HepG2 (cell line): ENCODE data around the gene ASTN2. TPM values are rescaled to one million over a fixed set of nuclear protein-coding genes. Genes with fewer than 3 reads are reported as not detected.

ENCODE experiments used
- CEBPG ChIP-seq: IDR thresholded peaks from 2 replicates; pipeline ENCODE4 v1.6.1; 2016
- ELF3 ChIP-seq: IDR thresholded peaks from 2 replicates; pipeline ENCODE4 v1.6.1; 2016; ENCODE audit warnings: missing genetic modification reagents, missing compliant biosample characterization
- KDM5A ChIP-seq: fragments of 200-600 bp; sonication (generic); IDR thresholded peaks from 2 replicates; pipeline ENCODE4 v1.7.0; 2018; ENCODE audit warnings: antibody characterized with exemption, mild to moderate bottlenecking, low read length, borderline replicate concordance
- LCORL ChIP-seq, 2 experiments: fragments of 450-650 bp in 1 of 2; sonication (generic) in 1 of 2; formaldehyde crosslinking in 1 of 2; IDR thresholded peaks; 2 replicates each; pipeline versions ENCODE4 v1.5.0 to v1.6.1; 2017 to 2020; ENCODE audit warnings: antibody characterized with exemption in 1 of 2, missing genetic modification reagents in 1 of 2
- NFE2 ChIP-seq: sonication (generic); formaldehyde crosslinking; IDR thresholded peaks from 2 replicates; pipeline ENCODE4 v1.4.0; 2020; ENCODE audit warnings: missing genetic modification reagents
- POLR2G ChIP-seq: fragments of 200-400 bp; formaldehyde crosslinking; IDR thresholded peaks from 2 replicates; pipeline ENCODE4 v1.6.1; 2018; ENCODE audit warnings: mild to moderate bottlenecking, low read depth, low read length, moderate library complexity
- SKI ChIP-seq: fragments of 450-650 bp; IDR thresholded peaks from one replicate; pipeline ENCODE4 v1.6.1; 2018; ENCODE audit warnings: mild to moderate bottlenecking; ENCODE audit not compliant: partially characterized antibody
- SOX13 ChIP-seq, 3 experiments: fragments of 450-650 bp in 1 of 3; sonication (generic) in 1 of 3; formaldehyde crosslinking in 1 of 3; IDR thresholded peaks in 2 of 3; conservative IDR thresholded peaks in 1 of 3; 2 replicates each; pipeline versions ENCODE4 v1.5.0 to v1.6.1; 2016 to 2020; ENCODE audit warnings: antibody characterized with exemption in 1 of 3, mild to moderate bottlenecking in 1 of 3, missing compliant biosample characterization in 1 of 3, missing genetic modification reagents in 1 of 3, moderate library complexity in 1 of 3
- ZFP41 ChIP-seq: sonication (generic); formaldehyde crosslinking; IDR thresholded peaks from 2 replicates; pipeline ENCODE4 v1.4.0; 2020; ENCODE audit warnings: mild to moderate bottlenecking, missing genetic modification reagents, borderline replicate concordance
- ZNF317 ChIP-seq: sonication (generic); formaldehyde crosslinking; IDR thresholded peaks from 2 replicates; pipeline ENCODE4 v1.5.0; 2020; ENCODE audit warnings: mild to moderate bottlenecking, missing genetic modification reagents
- ZNF547 ChIP-seq: sonication (generic); formaldehyde crosslinking; IDR thresholded peaks from 2 replicates; pipeline ENCODE4 v1.5.1; 2020; ENCODE audit warnings: mild to moderate bottlenecking, missing genetic modification reagents
- polyA plus RNA-seq, 8 experiments: library from polyadenylated mRNA; depleted of rRNA in 3 of 8; stranded (reverse) in 7 of 8; unstranded in 1 of 8; fragments of >200 nt; fragmentation: Illumina TruSeq in 4 of 8; extraction: Trizol in 4 of 8; gene quantifications; 2 replicates each; pipeline versions ENCODE4 v1.2.1 to v1.2.3, GENCODE V29; 2011 to 2016; ENCODE audit warnings: low read depth in 4 of 8, missing spikeins in 1 of 8, mixed read lengths in 1 of 8; ENCODE audit not compliant: insufficient read depth in 1 of 8
- total RNA-seq, 5 experiments: library from RNA; depleted of rRNA; stranded (reverse); fragments of >200 nt; fragmentation: Illumina TruSeq; extraction: Trizol; gene quantifications; 2 replicates each; pipeline ENCODE4 v1.2.3, GENCODE V29; 2016; ENCODE audit warnings: low read depth in 1 of 5
- TF ChIP-seq, protein P1 (sequence below): sonication (generic); formaldehyde crosslinking; IDR thresholded peaks from 2 replicates; pipeline ENCODE4 v1.4.0; 2020; ENCODE audit warnings: missing genetic modification reagents
- TF ChIP-seq, protein P2 (sequence below): conservative IDR thresholded peaks from 2 replicates; pipeline ENCODE4 v1.6.1; 2018; ENCODE audit warnings: missing genetic modification reagents
- TF ChIP-seq, protein P3 (sequence below): sonication (generic); formaldehyde crosslinking; IDR thresholded peaks from 2 replicates; pipeline ENCODE4 v1.8.1; 2023; ENCODE audit warnings: missing genetic modification reagents, inconsistent platforms, borderline replicate concordance
- TF ChIP-seq, protein P4 (sequence below): sonication (generic); formaldehyde crosslinking; IDR thresholded peaks from 2 replicates; pipeline ENCODE4 v1.4.0; 2020; ENCODE audit warnings: missing genetic modification reagents
- TF ChIP-seq, protein P5 (sequence below): sonication (generic); formaldehyde crosslinking; IDR thresholded peaks from 2 replicates; pipeline ENCODE4 v1.4.0; 2020; ENCODE audit warnings: mild to moderate bottlenecking, missing genetic modification reagents

Gene ASTN2
- total and polyA plus RNA-seq, 2 of the 13 experiments (the other 11 are each of a cell fraction or from before 2014, with no cell fraction given), result 5.2 to 13.5 TPM

DNA sequence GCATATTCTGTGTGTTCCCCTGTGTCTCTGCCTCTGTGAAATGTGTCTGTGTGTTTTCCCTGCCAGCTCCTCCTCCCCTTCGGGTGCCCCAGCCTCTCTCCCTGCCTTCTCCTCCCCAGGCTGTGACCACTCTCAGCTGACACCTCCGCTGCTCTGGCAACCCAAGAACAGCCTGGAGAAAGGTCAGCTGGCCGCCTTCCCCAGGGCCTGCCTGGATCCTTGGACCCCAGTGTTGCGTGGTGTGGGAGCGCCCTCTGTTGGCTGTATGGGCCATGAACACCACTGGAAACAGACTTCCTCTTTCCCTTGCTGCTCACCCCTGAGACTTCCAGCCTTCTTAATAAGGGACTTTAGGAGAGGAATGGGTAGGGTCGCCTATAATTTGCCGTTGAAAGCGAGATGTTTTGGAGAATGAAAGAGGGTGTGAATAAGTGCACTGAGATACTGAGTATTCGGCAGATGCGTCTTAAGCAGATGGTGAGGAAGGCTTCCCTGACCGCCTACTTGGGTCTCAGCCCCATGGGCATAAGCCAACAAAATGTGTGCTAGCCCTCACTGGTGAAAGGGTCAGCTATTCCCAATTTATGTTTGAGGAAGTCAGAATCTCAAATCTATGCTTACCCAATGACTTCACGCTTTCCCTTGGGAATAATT is 842.6 kb downstream of the ASTN2 start (continued):
- TF ChIP-seq, protein P1, sequence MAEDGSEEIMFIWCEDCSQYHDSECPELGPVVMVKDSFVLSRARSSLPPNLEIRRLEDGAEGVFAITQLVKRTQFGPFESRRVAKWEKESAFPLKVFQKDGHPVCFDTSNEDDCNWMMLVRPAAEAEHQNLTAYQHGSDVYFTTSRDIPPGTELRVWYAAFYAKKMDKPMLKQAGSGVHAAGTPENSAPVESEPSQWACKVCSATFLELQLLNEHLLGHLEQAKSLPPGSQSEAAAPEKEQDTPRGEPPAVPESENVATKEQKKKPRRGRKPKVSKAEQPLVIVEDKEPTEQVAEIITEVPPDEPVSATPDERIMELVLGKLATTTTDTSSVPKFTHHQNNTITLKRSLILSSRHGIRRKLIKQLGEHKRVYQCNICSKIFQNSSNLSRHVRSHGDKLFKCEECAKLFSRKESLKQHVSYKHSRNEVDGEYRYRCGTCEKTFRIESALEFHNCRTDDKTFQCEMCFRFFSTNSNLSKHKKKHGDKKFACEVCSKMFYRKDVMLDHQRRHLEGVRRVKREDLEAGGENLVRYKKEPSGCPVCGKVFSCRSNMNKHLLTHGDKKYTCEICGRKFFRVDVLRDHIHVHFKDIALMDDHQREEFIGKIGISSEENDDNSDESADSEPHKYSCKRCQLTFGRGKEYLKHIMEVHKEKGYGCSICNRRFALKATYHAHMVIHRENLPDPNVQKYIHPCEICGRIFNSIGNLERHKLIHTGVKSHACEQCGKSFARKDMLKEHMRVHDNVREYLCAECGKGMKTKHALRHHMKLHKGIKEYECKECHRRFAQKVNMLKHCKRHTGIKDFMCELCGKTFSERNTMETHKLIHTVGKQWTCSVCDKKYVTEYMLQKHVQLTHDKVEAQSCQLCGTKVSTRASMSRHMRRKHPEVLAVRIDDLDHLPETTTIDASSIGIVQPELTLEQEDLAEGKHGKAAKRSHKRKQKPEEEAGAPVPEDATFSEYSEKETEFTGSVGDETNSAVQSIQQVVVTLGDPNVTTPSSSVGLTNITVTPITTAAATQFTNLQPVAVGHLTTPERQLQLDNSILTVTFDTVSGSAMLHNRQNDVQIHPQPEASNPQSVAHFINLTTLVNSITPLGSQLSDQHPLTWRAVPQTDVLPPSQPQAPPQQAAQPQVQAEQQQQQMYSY (CRISPR knock-in tag), result no peak
- TF ChIP-seq, protein P2, sequence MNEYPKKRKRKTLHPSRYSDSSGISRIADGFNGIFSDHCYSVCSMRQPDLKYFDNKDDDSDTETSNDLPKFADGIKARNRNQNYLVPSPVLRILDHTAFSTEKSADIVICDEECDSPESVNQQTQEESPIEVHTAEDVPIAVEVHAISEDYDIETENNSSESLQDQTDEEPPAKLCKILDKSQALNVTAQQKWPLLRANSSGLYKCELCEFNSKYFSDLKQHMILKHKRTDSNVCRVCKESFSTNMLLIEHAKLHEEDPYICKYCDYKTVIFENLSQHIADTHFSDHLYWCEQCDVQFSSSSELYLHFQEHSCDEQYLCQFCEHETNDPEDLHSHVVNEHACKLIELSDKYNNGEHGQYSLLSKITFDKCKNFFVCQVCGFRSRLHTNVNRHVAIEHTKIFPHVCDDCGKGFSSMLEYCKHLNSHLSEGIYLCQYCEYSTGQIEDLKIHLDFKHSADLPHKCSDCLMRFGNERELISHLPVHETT (CRISPR knock-in tag), result no peak
- no peak; the same call in 1 of the 2 replicates for TF ChIP-seq ZNF547 (CRISPR knock-in tag)
- TF ChIP-seq ELF3 (CRISPR knock-in tag), result 0 out of 2 replicates have a peak, but pooled peaks have one; percentile 59
- TF ChIP-seq CEBPG (CRISPR knock-in tag), result no peak
- TF ChIP-seq, protein P3, sequence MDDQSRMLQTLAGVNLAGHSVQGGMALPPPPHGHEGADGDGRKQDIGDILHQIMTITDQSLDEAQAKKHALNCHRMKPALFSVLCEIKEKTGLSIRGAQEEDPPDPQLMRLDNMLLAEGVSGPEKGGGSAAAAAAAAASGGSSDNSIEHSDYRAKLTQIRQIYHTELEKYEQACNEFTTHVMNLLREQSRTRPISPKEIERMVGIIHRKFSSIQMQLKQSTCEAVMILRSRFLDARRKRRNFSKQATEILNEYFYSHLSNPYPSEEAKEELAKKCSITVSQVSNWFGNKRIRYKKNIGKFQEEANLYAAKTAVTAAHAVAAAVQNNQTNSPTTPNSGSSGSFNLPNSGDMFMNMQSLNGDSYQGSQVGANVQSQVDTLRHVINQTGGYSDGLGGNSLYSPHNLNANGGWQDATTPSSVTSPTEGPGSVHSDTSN (CRISPR knock-in tag), result no peak
- TF ChIP-seq SKI, result no peak
- 0 out of 2 replicates have a peak, but pooled peaks have one; percentile 52 for TF ChIP-seq ZNF317 (CRISPR knock-in tag)
- TF ChIP-seq NFE2 (CRISPR knock-in tag), result no peak
- TF ChIP-seq SOX13 (IDR thresholded peaks at IDR 0.05), result no peak
- no peak for TF ChIP-seq SOX13 (CRISPR knock-in tag; conservative IDR thresholded peaks at IDR 0.05 in 1 of 2, IDR thresholded peaks at IDR 0.05 in 1 of 2)
- no peak for TF ChIP-seq POLR2G
- TF ChIP-seq KDM5A, result no peak
- TF ChIP-seq, protein P4, sequence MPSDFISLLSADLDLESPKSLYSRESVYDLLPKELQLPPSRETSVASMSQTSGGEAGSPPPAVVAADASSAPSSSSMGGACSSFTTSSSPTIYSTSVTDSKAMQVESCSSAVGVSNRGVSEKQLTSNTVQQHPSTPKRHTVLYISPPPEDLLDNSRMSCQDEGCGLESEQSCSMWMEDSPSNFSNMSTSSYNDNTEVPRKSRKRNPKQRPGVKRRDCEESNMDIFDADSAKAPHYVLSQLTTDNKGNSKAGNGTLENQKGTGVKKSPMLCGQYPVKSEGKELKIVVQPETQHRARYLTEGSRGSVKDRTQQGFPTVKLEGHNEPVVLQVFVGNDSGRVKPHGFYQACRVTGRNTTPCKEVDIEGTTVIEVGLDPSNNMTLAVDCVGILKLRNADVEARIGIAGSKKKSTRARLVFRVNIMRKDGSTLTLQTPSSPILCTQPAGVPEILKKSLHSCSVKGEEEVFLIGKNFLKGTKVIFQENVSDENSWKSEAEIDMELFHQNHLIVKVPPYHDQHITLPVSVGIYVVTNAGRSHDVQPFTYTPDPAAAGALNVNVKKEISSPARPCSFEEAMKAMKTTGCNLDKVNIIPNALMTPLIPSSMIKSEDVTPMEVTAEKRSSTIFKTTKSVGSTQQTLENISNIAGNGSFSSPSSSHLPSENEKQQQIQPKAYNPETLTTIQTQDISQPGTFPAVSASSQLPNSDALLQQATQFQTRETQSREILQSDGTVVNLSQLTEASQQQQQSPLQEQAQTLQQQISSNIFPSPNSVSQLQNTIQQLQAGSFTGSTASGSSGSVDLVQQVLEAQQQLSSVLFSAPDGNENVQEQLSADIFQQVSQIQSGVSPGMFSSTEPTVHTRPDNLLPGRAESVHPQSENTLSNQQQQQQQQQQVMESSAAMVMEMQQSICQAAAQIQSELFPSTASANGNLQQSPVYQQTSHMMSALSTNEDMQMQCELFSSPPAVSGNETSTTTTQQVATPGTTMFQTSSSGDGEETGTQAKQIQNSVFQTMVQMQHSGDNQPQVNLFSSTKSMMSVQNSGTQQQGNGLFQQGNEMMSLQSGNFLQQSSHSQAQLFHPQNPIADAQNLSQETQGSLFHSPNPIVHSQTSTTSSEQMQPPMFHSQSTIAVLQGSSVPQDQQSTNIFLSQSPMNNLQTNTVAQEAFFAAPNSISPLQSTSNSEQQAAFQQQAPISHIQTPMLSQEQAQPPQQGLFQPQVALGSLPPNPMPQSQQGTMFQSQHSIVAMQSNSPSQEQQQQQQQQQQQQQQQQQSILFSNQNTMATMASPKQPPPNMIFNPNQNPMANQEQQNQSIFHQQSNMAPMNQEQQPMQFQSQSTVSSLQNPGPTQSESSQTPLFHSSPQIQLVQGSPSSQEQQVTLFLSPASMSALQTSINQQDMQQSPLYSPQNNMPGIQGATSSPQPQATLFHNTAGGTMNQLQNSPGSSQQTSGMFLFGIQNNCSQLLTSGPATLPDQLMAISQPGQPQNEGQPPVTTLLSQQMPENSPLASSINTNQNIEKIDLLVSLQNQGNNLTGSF (CRISPR knock-in tag), result no peak
- no peak for TF ChIP-seq LCORL (IDR thresholded peaks at IDR 0.05)
- TF ChIP-seq LCORL (CRISPR knock-in tag; IDR thresholded peaks at IDR 0.05), result no peak
- TF ChIP-seq ZFP41 (CRISPR knock-in tag), result no peak
- TF ChIP-seq, protein P5, sequence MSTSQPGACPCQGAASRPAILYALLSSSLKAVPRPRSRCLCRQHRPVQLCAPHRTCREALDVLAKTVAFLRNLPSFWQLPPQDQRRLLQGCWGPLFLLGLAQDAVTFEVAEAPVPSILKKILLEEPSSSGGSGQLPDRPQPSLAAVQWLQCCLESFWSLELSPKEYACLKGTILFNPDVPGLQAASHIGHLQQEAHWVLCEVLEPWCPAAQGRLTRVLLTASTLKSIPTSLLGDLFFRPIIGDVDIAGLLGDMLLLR, result no peak
